HG03442 (cell line): Measurements from ENCODE around the gene CCDC92.
"Not testable (repeated sequence)": the region's sequence is repeated elsewhere in the genome, so short reads cannot be mapped to it uniquely, and the experiment has no call there.

Source experiments
- ATAC-seq: cut with Tn5 transposase; IDR thresholded peaks from one replicate; pipeline ENCODE4 v1.9.1; 2021; ENCODE audit warnings: mild to moderate bottlenecking, moderate library complexity; ENCODE audit not compliant: unreplicated experiment

The CCDC92 gene

DNA sequence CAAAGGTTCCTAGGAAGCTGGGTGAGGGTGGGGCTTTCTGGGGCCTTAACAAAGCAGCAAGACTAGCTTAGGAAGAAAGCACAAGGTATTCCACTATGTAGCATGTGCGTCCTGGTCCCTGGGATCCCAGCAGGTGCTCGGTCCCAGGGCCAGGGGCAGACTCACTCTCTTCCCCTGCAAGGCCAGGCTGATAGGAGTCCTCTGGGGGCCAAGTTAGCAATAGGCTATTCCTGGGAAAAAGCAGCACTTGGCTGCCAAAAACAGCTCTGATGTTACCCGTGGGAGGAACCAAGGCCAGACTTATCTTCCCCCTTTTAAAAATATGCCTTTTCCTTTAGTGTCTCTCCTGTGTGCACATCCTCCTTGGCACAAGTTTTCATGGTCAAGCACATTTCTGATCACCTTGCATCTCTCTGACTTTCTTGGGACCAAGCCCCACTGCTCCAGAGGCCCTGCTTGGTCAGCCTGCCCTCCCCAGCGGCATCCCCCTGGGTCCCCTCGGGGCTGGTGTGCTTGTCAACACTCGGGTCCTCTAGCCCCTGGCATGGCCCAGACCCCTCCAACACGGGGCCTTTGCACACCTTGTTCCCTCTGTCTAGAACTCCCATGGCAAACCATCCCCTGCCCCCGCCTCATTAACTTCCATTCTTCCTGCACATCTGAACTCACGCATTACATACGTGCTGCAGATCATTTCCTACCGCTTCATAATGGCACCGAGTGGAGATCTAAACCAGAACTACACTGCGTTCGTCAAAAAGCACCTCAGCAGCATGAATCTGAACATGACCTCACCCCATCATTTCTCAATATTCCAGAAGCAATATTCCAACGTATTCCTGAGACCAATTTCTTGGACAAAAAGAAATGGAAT, 21.9 kb downstream of the CCDC92 start:
- no peak for ATAC-seq

DNA sequence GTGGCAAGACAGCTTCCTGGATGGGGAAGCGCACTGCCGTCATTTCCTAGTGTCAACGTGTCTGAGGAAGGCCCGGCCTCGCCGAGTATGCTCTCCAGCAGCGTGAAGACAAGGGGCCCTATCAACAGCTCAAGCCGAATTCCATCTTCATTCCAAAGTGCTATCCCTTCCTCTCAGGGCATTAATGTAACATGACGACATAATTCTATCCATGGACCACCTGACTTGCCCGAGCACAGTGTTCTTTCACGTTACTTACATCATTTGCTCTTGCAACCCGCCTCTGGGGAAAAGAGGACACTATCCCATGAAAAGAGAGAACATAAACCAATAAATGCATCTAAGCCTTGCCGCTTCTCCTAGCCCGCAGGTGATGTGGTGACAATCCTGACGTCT, 22.9 kb downstream of the CCDC92 start:
- ATAC-seq: no peak

DNA sequence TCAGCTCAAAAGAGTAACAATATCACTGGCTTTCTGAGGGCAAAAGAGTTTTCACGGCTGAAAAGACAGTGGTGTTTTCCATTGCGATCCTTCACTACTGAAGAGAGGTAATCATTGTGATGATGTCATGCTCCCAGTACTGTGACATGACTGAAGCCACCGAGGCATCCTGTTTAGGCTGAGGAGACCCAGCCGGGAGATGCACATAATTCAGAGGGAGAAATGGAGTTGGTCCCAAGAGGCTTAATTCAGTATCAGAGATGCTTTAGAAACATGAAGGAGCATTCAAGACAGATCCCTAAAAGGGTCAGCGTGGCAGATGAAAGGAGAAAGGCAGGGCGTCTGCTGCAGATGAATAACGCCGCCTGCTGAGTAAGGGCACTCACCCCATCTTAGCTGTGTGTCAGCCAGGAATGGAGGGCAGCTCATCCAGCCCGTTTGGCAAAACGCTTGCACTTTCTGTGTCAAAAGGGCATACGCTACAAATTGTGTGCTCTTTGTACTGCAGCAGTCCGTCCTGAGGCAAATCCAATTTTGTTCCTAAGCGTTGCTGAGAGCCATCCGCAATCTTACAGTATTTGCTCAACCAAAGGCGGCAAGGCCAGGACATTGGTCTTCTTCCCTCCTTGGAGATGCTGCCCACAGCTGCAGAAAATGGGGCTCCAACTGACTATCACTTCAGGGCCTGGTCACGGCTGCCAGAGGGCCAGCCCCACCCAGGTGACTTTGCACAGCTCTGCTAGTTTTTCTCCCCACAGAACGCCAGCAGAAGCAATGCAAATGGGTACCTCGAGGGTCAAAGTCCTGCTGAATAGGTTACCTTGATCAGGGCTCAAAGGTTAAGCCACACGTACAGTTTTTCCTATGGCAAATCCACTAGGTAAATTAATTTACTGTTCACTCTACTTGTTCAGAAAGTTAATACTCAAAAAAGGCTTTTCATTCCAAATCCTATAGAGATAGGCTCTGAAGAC, 23.5 kb downstream of the CCDC92 start:
- no peak for ATAC-seq

DNA sequence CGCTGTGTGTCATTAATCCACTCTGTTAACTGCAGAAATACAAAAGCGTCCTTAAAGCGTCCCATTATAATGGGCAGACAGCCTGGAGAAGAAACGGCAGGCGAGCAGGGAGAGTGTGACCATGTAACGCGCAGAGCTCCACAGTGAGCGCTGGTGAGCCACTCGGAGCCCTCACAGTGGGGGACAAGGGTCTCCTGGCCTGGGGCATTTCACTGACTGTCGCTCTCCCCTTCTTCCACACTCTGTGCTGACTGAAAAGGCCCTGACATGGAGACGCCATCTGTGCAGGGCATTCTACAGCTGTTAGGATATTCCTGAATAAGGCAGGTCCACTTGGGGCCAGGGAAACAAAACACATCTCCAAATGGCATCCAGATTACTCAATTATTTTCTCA, 24.2 kb downstream of the CCDC92 start:
- ATAC-seq: no peak

DNA sequence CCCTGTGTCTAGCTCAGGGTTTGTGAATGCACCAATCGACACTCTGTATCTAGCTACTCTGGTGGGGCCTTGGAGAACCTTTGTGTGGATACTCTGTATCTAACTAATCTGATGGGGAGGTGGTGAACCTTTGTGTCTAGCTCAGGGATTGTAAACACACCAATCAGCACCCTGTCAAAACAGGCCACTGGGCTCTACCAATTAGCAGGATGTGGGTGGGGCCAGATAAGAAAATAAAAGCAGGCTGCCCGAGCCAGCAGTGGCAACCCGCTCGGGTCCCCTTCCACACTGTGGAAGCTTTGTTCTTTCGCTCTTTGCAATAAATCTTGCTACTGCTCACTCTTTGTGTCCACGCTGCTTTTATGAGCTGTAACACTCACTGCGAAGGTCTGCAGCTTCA, 25.1 kb downstream of the CCDC92 start:
- not testable (repeated sequence) for ATAC-seq

DNA sequence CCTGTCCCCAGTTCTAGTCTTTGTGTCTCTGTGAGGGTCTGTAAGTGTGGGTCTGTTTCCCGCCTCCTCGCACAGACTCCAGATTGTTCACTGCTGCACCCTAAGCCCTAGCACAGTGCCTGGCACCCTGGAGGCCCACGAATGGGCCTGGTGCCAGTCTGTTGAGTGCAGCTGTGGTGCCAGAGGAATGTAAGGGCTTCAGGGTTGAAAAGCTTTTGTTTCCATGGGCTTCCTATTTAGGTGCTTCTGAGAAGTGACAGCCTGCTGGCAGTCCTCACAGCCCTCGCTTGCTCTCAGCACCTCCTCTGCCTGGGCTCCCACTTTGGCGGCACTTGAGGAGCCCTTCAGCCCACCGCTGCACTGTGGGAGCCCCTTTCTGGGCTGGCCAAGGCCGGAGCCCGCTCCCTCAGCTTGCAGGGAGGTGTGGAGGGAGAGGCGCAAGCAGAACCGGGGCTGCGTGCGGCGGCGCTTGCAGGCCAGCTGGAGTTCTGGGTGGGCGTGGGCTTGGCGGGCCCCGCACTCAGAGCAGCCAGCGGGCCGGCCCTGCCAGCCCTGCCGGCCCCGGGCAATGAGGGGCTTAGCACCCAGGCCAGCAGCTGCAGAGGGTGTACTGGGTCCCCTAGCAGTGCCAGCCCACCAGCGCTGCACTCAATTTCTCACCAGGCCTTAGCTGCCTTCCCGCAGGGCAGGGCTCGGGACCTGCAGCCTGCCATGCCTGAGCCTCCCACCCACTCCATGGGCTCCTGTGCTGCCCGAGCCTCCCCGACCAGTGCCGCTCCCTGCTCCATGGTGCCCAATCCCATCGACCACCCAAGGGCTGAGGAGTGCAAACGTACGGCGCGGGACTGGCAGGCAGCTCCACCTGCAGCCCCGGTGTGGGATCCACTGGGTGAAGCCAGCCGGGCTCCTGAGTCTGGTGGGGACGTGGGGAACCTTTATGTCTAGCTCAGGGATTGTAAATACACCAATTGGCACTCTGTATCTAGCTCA, 25.8 kb downstream of the CCDC92 start:
- ATAC-seq: not testable (repeated sequence)

DNA sequence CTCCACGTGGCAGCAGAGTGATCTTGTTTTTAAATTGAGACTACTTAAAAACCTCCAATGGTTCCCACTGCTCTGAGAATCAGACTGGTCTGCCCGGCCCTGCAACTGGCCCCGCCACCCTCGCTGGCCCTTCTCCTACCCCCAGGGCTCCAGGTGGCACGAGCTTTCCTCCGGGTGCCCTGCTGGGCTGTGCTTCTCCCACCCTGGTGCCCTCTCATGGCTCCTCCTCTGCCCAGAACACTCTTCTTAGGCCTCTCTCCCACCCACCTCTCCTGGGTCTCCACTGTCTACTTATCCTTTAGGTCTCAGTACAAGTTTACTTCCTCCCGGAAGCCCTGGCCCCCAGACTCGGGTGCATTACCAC, 26.5 kb downstream of the CCDC92 start:
- ATAC-seq: no peak

DNA sequence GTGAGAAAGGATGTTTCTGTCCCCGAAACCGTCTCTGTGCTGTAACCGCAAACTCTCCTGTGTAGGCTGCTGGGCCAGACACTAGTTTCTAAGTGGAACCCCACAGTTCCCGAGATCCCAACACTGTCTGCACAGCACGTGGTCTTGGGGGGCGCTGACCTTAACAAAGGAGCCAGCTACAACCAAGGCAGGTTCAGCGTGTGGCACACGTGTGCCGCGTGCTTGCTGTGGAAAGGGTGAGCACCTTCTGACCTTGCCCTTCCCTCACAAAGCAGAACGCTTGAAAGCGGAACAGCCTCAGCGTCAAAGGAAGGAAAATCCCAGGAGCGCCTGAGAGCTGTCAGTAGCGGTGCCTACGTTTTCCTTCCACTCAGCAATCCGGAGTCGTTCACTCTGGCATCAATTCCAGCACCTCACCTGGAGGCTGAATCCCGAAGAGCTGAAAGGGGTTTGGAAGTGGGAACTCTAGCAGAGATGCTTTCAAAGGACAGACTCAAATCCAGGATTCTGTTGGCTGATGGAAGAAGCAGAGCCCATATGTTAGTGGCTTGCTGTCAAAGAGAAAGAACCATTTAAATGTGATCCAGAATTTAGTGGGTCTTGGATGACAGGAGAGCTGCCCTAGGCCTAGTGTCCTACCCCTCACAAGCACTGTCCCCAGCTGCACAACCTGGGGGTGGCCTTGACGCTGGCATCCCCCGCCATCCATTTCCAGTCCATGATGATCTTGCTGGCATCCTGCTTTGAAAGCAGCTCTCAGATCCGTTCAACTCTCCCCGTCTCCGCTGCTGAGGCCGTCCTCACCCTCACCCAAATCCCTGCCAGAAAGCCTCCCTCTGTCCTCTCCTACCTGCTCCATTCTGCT, 27.1 kb downstream of the CCDC92 start:
- ATAC-seq: no peak

DNA sequence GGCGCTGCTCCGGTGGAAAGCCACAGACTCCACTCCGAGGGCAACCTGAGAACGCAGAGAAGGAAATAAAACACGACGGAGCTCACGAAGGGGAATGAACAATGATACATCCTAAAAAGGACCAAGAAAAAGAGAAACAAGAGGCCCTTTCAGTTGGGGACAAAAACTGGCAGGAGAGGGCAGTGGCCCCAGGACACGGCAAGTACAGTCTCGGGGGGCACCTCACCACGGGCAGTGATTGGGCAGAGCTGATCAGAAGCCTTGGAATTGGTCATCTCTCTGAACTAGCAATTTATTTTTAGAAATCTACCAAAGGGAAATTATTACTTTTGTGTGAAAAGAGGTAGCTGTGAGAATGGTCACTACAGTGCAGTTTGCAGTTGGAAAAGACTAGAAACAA, 27.9 kb downstream of the CCDC92 start:
- no peak for ATAC-seq

DNA sequence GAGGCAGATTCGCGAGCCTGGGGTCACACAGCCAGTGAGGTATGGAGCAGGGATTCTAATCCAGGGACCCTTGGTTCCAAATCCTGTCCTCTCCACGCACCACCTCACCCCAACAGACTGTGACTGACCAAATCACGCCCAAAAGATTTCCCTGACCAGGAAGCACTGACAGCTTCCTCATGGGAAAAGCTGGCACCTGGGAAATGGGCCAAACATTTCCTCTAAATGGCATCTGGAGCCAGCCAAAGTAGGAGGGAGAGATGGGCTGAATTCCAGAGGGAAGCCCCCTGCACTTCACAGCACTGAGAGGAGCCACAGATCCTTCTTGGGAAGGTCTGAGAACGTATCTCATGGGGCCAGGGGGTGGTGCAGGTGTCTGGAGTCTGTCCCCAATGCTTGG, 28.8 kb downstream of the CCDC92 start:
- no peak for ATAC-seq

DNA sequence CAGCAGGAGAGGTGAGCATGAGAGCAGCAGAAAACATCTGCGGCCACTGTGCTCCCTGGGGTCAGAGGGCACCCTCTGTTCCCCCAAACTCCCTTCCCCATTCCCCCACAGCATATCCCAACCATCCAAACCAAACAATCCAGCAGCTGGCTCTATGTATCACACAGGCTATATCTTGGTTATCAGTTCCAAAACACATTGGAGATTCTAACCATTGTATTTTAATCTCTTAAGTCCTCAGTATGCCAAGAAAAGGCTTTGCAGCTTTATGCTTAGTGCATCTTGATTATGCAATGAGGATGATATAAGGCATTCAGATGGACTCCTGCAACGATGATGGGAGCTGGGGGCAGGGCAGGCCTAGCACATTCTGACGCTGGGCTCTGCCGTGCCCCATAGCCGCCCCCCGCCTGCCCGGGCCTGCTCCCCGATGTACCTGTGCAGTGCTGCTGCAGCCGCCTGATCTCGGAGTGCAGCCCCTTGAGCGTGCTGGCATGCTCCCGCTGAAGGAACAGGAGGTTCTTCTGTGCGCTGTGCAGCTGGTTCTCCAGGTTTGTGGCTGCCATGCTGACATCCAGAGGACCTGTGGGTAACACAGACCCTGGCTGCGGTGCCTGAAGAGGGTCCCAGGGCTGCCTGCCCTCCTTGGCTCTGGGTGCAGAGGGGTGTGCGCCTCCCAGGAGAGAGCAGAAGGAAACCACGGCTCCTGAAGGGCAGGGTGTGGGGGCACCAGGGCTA, 29.6 kb downstream of the CCDC92 start:
- no peak for ATAC-seq

DNA sequence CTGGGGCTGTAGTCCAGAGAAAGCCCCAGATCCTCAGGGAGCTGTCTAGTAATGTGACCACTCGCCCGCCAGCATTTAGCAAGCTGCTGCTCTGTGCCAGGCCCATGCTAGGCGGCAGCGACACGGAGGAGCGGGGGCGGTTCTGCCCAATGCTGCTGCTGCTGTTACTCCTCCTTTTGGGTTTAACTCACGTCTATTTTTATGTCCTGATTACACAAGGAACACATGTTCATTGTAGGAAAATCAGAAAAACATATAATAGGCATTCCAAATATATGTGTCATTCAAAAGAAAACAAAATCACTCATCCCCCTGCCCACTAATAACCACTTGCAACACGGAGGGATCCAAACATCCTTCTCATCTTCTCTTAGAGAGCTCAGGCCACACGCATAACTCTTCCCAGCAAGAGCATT, 30.4 kb downstream of the CCDC92 start:
- ATAC-seq: no peak

DNA sequence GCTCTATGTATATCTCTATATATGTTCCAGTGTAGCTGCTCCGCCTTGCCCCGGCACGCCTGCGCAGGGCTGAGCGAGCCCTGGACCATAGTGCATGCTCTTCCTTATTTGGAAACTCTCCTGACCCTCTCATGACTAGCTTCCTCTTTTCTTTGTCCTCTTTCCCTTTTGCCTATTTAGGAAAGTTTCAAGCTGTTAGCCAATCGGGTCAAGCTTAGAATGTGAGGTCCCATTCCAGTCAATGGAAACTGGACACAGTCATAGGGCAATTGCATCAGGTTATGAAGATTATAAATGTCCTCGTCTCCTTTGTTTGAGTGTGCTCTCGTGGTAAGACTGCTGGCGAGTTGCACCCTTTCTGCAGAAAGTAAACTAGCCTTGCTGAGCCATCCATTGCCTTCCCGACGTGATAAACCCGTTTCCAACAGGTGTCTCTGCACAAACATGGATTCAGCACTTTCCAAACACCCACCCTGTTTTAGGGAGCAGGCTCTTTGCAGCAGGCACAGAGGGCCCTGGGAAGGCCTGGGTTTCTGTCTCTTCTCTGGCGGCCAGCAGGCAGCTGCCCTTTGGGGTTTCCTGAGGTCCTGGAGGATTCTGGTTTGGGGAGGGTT, 30.9 kb downstream of the CCDC92 start:
- no peak for ATAC-seq

DNA sequence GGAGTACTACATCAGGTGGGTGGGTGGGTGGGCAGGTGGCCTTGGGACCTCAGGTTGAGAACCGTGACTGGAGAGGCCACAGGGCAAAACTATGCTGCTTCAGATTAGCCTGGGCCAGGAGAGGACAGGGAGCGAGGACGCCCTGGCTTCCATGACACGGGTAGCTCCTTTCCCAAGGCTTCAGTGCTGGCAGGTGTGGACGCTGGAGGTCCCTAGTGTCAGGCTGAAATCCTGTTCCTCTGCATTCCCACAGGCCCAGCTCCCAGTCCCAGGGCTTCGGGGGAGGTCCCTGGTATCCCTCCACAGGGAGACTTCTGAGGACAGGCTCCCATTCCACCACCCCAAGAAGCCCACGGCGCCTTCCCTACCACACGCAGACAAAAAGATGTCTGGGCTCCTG, 31.6 kb downstream of the CCDC92 start:
- ATAC-seq: no peak

DNA sequence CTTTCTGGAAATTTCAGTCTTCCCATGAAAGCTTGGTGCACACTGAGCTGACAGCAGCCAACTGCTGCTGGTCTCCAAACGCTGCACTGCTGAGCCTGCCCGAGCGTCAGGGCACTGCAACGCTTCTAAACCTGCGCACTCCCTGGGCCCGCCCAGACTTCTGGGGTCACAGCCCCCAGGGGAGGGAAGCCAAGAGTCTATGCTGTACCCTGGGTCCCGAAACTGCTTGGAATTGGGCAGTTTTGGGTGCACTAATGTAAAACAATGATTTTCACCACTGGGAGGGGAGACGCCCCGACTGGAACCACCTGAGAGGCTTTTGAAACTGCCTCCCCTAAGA, 32.0 kb downstream of the CCDC92 start:
- no peak for ATAC-seq

DNA sequence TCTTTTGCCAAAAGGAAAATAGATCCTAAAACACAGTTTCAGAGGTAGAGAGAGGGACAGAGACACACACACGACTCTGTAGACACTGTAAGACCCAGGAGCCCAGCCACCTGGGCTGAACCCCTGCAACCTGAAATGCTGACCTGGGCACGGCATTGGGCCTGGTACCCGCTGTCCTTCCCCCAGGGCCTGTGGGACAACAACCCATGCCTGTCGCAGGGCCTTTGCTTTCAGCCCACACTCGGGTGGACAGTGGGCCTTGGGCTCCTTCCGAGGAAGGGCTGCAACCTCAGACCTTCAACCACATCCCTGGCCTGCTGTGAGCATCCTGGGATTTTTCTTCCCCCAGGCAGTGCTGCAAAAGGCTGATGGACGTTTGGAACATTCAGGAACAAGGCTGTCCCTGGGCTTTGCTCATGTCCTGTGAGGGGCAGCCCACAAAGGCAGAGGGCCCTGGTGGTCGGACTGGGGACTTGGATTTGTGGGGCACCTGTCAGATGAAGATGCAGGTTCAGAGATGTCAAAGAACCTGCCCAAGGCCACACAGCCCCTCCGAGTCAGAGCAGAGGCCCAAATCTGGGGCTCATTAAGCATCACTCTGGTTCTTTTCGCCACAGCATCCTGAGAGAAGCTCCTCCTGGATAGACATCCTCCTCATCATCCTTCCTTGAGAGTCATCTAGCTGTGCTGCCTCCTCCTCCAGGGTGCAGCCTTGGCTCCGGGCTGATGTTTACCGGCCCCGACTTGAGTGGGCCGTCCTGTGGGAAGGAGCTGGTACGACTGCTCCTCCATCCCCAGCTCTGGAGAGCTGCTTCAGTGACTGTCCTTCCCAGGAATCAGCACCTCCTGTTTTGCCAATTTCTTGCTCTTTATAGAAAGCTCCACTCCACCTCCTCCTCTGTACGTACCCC, 32.7 kb downstream of the CCDC92 start:
- no peak for ATAC-seq

DNA sequence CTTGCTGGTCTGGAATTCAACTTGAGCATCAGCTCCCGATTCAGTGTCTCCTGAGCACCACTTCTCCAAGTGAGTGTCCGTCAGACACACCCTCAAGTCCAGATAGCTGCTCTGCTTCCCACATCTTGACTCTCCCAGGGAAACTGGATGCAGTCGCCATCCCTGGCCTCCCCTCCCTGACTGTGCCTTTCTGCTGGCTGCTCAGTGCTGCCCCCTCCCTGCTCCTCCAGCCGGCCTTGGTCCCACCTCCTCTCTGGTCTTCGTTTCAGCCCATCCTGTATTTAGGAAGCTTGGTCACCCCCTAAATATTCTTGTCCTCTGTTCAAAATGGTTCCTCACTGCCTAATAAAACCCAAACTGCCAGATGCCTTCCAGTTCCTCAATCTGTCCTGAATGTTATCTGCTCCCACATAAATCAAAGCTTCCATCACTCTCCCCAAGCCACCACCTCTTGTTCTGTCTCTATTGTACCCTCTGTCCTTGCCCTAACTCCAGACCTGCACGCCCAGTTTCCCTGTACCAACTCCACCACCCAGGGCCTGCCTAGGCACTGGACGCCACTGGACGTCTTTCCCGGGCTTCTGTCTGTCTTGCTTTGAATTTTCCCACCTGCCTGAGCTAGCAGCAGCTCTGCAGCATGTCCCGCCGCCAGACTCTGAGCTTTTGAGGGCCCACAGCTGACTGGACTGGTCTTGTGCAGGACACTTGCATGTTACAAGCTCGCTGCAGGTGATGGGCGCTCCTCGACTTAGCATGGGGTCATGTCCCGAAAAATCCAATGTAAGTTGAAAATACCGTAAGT, 33.8 kb downstream of the CCDC92 start:
- ATAC-seq: no peak
